ENCODE results near the gene MYBBP1A.

The MYBBP1A gene

DNA sequence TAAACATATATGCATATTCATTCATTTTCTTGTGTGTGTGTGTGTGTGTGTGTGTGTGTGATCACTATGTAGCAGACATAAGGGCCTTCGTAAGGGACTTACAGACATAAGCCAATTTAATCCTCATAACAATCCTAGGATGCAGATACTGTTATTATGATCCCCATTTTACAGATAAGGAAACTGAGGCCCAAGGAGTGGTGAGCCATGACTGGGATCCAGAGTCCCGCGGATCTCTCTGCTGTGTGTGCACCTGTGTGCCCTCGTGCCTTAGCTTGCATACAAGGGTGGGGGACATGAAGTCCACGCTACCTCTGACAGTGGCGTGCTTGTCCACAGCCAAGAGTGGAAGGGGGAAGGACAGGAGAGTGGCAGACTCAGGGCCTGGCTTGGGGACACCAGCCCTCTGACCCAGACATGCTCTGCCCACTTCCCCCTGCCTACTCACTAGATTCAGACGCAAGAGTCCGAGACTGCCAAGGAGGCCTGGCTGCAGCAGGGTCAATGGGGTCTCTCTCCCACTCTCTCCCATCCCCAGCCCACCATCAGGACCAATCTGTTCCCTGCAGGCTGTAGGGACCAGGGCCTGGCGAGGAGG lies 19.4 kb upstream of the MYBBP1A start:
- no peak overlapping the region for H3K27ac ChIP-seq
- TF ChIP-seq ZFX (IDR thresholded peaks at IDR 0.05) = no peak

DNA sequence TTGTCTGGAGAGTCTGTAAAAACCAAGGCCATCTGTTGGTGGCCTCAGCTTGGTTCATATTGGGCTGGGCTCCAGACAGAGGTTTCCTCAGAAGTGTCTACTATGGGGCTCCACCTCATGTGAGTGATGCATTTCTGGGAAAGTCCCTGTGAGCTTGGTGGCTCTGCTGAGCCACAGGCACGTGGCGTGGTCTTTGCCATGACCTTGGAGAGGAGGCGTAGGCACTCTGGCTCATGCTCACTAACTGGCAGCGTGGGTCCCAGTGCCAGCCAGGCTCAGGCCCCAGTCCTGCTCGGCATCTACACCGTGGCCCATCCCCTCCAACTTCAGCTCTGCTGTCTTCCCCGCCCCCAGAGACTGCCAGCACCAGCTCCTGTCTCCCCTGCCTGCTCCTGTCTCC lies 18.5 kb upstream of the MYBBP1A start:
- no peak overlapping the region for H3K27ac ChIP-seq
- TF ChIP-seq, protein P1, sequence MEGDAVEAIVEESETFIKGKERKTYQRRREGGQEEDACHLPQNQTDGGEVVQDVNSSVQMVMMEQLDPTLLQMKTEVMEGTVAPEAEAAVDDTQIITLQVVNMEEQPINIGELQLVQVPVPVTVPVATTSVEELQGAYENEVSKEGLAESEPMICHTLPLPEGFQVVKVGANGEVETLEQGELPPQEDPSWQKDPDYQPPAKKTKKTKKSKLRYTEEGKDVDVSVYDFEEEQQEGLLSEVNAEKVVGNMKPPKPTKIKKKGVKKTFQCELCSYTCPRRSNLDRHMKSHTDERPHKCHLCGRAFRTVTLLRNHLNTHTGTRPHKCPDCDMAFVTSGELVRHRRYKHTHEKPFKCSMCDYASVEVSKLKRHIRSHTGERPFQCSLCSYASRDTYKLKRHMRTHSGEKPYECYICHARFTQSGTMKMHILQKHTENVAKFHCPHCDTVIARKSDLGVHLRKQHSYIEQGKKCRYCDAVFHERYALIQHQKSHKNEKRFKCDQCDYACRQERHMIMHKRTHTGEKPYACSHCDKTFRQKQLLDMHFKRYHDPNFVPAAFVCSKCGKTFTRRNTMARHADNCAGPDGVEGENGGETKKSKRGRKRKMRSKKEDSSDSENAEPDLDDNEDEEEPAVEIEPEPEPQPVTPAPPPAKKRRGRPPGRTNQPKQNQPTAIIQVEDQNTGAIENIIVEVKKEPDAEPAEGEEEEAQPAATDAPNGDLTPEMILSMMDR (conservative IDR thresholded peaks at IDR 0.05) = no peak
- no peak for TF ChIP-seq ZFX (IDR thresholded peaks at IDR 0.05)

DNA sequence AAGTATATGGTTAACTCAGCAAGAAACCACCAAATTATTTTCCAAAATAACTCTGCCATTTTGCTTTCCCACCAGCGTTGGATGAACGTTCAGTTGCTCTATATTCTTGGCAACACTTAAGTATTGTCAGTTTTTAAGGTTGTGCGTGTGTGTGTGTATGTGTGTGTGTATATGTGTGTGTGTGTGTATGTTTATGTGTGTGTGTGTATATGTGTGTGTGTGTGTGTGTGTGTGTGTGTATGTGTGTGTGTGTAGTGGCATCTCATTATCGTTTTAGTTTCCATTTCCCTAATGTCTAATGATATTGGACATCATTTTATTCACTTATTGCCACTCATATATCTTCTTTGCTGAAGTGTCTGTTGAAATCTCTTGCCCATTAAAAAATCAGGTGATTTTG lies 17.9 kb upstream of the MYBBP1A start:
- H3K27ac ChIP-seq = no peak overlapping the region
- TF ChIP-seq, protein P1 (conservative IDR thresholded peaks at IDR 0.05) = no peak
- TF ChIP-seq ZFX (IDR thresholded peaks at IDR 0.05) = no peak

DNA sequence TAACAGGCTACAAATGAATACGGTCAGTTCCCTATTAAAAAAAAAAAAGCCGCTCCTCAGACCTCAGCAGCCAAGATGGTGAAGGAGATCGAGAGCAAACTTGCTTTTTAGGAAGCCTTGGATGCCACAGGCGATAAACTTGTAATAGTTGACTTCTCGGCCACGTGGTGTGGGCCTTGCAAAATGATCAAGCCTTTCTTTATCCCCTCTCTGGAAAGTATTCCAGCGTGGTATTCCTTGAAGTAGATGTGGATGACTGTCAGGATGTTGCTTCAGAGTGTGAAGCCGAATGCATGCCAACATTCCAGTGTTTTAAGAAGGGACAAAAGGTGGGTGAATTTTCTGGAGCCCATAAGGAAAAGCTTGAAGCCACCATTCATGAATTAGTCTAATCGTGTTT lies 16.9 kb upstream of the MYBBP1A start:
- H3K27ac ChIP-seq = no peak overlapping the region
- no peak for TF ChIP-seq ZFX (IDR thresholded peaks at IDR 0.05)
- TF ChIP-seq, protein P1 (conservative IDR thresholded peaks at IDR 0.05) = no peak

DNA sequence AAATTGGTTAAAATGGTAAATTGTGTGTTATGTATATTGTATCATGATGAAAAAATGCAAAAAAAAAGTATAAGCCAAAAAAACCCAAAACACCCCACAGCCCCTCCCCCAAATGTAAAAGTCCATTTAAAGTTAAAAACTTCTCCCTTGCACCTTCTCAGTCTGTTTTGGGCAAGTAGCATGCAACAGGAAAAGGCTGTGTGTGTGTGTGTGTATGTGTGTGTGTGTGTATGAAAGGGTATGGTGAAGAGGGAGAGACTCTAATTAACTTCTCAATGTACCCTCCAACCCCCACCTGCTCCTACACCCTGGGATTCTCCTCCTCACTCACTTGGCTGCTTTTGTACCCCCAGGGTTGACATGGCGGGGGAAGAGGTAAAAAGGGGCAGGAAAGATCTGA lies 14.4 kb upstream of the MYBBP1A start:
- TF ChIP-seq ZFX (IDR thresholded peaks at IDR 0.05) = no peak
- TF ChIP-seq, protein P1 (conservative IDR thresholded peaks at IDR 0.05) = no peak
- no peak overlapping the region for H3K27ac ChIP-seq

DNA sequence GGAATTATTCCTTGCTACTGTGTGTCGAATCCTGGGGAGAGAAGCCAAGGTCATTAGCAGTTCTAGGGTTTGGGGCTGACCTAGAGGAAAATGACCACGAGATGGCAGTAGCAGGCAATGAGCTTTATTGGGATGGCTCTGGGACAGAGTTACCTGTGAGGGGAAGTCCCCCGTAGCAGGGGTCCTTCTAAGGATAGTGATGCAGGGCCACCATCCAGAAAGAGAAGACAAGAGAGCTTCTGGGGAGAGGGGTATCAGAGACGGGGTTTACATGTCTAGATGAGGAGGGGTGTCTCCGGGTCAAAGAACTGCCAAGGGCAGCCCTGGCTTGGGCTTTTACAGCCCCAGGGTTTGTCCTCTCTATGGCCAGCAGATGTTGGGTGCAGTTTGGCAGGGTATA lies 11.6 kb upstream of the MYBBP1A start:
- no peak overlapping the region for H3K27ac ChIP-seq
- no peak for TF ChIP-seq ZFX (IDR thresholded peaks at IDR 0.05)
- TF ChIP-seq, protein P1 (conservative IDR thresholded peaks at IDR 0.05) = peak; percentile 89

DNA sequence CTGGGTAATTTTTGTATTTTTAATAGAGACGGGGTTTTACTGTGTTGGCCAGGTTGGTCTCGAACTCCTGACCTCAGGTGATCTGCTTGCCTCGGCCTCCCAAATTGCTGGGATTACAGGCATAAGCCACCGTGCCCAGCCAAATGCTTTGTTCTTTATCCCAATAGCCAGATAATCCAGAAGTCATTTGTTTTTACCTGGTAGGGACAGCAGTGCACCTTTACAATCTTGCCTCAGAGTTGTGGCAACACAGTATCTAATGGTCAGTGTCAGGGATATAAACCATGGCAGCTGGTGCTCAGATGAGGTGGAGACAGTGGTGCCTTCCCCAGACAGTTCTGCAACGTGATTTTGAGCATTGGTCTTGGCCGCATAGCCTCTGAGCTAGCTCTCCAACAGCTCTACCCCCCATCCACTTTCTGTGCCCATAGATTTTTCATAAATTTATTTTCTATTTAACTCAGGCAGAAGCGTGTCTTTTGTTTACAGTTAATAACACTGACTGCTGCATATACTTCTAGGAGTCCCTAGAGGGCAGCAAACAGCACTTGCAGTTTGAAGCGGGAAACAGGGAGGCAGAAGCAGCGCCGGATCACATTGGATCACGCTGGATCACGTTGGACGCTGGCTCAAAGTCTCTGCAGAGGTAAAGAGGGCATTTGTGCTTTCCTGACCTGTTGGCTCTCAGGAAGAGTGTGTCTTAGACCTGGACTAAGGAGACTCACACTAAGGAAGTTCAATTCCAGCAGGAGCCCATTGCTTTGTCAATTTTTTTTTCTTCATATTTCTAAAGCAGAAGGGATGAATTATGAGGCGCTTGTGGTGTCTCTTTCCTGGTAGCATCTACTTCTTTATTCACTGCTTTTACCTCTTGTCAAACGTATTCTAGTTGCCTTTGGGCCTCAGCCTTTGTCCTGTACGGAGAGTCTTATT lies 10.3 kb upstream of the MYBBP1A start:
- TF ChIP-seq ZFX (IDR thresholded peaks at IDR 0.05) = no peak
- TF ChIP-seq, protein P1 (conservative IDR thresholded peaks at IDR 0.05) = peak; percentile 93
- H3K27ac ChIP-seq = peak overlapping the region; percentile 14

Measured in C4-2B (cell line).